ENCODE measurements around the gene IGHMBP2.

The IGHMBP2 gene

GRCh38 chr11:68930991-68931855 is 27.5 kb downstream of the IGHMBP2 start:
- DNase-seq (ENCODE audit: extremely low spot score), result no peak
- CTCF ChIA-PET, result no interaction called here
- no peak for TF ChIP-seq CTCF (IDR thresholded peaks at IDR 0.05; ENCODE audit: control extremely low read depth, extremely low read depth, low read depth, missing control alignments)
- POLR2A ChIA-PET, result no interaction called here

GRCh38 chr11:68931911-68932310 is 28.2 kb downstream of the IGHMBP2 start:
- POLR2A ChIA-PET, result no interaction called here
- CTCF ChIA-PET, result no interaction called here
- no peak for DNase-seq (ENCODE audit: extremely low spot score)
- TF ChIP-seq CTCF (IDR thresholded peaks at IDR 0.05; ENCODE audit: control extremely low read depth, extremely low read depth, low read depth, missing control alignments), result no peak

- no peak for TF ChIP-seq CTCF (IDR thresholded peaks at IDR 0.05; ENCODE audit: control extremely low read depth, extremely low read depth, low read depth, missing control alignments)
- DNase-seq (ENCODE audit: extremely low spot score), result no peak
- ChIA-PET CTCF (no interaction called here), POLR2A (no interaction called here)
Observed at GRCh38 chr11:68932358-68932757, 28.7 kb downstream of the IGHMBP2 start.

- CTCF ChIA-PET, result interaction anchor here (1.0 kb wide), 1 partner anchor 43 kb away, joined by 3 read pairs; no protein-coding TSS in a partner anchor
- POLR2A ChIA-PET, result no interaction called here
- no peak for DNase-seq (ENCODE audit: extremely low spot score)
- TF ChIP-seq CTCF (IDR thresholded peaks at IDR 0.05; ENCODE audit: control extremely low read depth, extremely low read depth, low read depth, missing control alignments), result no peak
Observed at GRCh38 chr11:68932933-68933577, 29.4 kb downstream of the IGHMBP2 start.

- ChIA-PET POLR2A (no interaction called here), CTCF (interaction anchor here (1.0 kb wide), 1 partner anchor 44 kb away, joined by 3 read pairs; no protein-coding TSS in a partner anchor)
- no peak for DNase-seq (ENCODE audit: extremely low spot score)
- TF ChIP-seq CTCF (IDR thresholded peaks at IDR 0.05; ENCODE audit: control extremely low read depth, extremely low read depth, low read depth, missing control alignments), result no peak
Observed at GRCh38 chr11:68933605-68934320, 30.1 kb downstream of the IGHMBP2 start.

- DNase-seq (ENCODE audit: extremely low spot score), result no peak
- ChIA-PET POLR2A (no interaction called here), CTCF (interaction anchor here (1.0 kb wide), 1 partner anchor 44 kb away, joined by 3 read pairs; no protein-coding TSS in a partner anchor)
- TF ChIP-seq CTCF (IDR thresholded peaks at IDR 0.05; ENCODE audit: control extremely low read depth, extremely low read depth, low read depth, missing control alignments), result no peak
Observed at GRCh38 chr11:68934321-68934645, 30.6 kb downstream of the IGHMBP2 start.

All from GM10248 (cell line).